G401 (cell line): Measurements from ENCODE around the gene TWF1. TPM values are rescaled to one million over a fixed set of nuclear protein-coding genes. Genes with fewer than 3 reads are reported as not detected.
"Not testable (repeated sequence)": the region's sequence is repeated elsewhere in the genome, so short reads cannot be mapped to it uniquely, and the experiment has no call there.

ENCODE experiments used
- DNase-seq: peaks from one replicate; pipeline ENCODE4 v3.0.0-alpha.2; 2015; ENCODE audit warnings: low spot score
- in situ Hi-C: cut with HindIII; loops from 2 replicates; pipeline ENCODE4 v1.10.0; 2016; ENCODE audit warnings: low sequenced_read_pairs, mixed read lengths
- total RNA-seq: library from RNA; depleted of rRNA; stranded (reverse); fragments of >200 nt; shearing (Covaris generic); gene quantifications from 2 replicates; pipeline ENCODE4 v1.2.3, GENCODE V29; 2014; rRNA removed

TWF1 gene
- total RNA-seq, result 116 and 173 TPM in 2 replicates

DNA sequence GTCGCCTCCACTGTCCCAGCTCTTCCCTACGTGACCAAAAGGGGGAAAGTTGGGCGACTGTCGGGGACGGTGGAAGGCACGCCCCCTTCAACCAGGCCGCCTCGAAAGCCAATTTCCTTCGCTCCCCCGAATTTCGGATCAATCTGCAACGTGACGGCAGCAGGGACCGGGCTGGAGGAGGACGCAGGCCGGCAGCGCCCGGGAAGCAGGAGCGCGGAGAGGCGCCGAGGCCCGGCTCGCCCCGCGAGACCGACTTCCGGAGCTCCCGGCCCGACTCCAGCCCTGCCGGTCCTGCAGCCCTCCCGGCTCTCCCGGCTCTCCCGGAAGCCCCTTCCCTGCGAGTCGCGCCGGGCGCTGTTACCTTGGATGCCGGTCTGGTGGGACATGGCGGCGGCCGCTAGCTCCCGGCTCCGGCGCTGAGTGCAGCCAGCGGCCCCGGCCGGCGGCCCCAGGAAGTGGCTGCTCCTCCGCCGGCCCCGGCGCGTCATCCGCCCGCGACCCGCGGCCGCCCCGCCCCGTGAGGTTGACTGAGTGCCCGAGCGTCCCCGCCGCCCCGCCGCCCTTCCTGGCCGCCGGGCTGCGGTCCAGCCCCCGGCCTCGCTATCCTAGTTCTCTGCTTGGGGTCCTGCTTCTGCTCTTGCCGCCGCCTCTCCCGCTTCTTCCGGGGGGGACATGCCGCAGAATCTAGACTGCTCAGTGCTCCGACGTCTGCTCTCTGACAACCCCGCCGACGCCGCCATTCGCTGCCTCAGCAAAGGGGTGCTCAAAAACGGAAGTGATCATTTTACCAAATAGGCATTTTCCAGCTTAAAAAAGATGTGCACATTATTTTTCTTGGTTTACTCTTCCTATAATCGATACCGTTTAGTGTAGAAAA is at the start of gene TWF1:
TWF1 (minus strand) TSS at position 458 of the 877 bp plus-strand sequence; CDS start at position 386, 72 bp downstream.
- in situ Hi-C loops, result no loop called here
- DNase-seq, result peak; percentile 79

DNA sequence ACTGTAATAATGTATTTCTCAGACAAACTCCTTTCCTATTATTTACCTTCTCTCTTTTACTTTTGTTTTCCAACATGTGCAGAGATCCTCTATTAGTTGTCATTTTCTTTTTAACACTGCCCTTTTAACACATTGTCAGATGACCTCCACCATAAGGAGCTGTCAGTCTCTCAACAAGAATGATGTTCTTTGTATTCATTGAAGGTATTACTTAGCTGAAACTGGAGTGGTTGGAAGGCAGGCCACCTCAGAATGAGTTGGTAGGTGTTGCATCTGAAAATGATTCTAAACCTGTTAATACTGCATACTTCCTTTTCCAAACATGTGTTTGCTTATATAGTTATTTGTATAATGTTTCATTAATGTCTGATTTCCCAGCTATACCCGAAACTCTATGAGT is 46.6 kb upstream of the TWF1 start:
- DNase-seq, result no peak

DNA sequence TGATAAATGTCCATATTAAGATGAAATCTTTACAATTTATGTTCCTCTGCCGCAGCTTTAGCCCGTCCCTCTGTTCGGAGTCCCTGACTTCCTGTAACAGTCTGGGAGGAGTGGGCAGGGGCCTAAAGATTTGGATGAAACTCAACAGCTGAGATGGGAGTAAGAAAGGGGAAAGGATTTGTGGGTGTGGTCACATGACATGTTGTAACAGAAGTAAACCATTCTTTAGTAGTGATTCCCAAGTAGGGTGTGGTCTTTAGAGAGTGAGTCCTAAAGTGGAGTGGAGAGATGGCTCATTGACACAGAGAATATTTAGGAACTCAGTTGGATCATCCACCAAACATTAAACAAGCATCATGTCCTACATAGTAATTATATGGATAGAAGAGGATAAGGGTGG is 42.7 kb upstream of the TWF1 start:
- DNase-seq, result no peak
- in situ Hi-C loops, result no loop called here

More for the DNA sequence above, 46.6 kb upstream of the TWF1 start:
- in situ Hi-C loops, result no loop called here

DNA sequence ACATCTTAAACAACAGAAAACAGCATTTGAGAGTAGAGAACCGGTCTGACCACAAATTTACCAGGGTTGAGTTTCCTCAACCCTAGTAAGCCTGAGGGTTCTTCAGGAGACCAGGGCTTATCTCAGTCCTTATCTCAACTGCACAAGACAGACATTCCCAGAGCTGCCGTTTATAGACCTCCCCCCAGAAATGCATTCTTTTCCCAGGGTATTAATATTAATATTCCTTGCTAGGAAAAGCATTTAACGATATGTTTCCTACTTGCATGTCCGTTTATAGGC is 42.0 kb upstream of the TWF1 start:
- in situ Hi-C loops, result no loop called here
- no peak for DNase-seq

DNA sequence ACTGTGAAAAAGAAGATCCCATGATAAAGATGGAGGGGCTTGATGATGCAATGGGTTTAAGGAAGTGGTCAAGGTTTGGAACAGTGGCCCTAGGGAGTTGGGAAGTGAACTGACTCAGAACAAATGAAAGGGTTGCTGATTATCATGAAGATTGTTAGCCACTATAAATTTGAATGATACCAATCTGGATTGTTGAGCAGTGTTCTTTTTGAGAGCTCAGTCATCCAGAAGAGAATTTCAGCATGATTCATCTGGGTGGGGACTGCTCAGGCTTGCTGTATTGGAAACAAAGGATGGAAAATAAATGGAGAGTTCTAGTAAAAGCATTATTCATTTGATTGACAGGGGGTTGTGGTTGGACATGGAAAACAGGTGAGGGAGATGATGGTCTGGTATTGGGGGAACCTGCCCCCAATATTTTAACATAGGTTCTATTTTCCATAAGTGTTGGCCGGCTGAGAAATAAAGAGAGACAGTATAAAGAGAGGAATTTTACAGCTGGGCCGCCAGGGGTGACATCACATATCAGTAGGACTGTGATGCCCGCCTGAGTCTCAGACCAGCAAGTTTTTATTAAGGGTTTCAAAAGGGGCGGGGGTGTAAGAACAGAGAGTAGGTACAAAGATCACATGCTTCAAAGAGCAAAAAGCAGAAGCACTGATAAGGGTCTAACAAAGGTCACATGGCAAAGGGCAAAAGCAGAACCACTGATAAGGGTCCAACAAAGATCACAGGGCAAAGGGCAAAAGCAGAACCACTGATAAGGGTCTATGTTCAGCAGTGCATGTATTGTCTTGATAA is 41.5 kb upstream of the TWF1 start:
- in situ Hi-C loops, DNase-seq: not testable (repeated sequence)

DNA sequence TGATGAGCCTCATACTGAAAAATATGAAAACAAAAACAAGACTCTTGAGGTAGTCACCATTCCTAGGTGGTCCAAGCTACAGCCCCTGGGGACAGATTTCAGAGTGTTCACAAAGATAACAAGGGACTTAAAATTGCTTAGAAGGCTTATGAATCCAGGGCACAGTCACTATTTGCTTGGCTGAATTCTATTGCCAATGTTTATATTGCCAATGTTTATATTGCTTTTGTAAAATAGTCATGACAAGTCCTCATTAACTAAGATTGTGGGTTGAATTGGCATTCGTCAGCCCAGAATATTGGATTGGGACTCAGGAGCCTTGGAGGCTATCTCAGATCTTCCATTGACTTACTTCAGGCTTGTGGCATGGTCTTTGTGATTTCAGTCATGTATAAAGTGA is 36.1 kb upstream of the TWF1 start:
- no peak for DNase-seq
- in situ Hi-C loops, result no loop called here

DNA sequence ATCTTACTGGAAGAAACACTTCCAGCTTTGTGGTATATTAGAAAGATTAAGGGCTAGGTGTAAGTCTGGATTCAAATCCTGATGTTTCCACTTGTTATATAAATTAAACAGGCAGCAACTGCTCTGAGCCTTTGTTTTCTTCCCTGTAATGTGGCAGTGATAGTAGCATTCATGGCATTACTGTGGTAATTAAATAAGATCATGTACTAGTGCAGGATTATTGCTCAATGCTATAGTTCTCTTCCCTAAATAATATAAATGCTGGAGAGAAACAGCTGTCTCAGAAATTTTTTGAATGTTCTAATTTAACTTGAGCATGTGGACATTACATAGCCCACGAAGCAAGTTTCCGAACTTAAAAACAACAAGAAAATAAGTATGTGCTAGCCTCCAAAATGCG is 35.1 kb upstream of the TWF1 start:
- in situ Hi-C loops, result no loop called here

DNA sequence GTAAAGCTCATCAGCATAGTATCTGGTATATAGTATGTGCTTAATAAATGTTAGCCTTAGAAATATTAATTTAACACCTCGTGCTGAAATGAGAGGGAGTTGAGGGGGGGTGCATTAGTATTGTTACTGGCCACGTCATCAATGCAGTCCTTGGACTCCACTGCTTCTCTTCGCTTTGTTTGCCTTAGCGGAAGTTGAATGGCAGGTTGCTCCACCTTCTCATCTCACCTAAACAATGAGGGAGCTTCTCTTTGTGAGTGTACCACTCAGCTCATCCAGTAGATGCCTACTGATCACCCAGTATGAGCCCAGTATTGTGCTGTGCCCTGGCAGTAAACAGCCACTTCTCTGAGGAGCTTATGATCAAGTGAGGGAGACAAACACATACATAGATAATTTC is 34.2 kb upstream of the TWF1 start:
- in situ Hi-C loops, result no loop called here
- DNase-seq, result no peak

More for the DNA sequence above, 35.1 kb upstream of the TWF1 start:
- DNase-seq, result no peak

DNA sequence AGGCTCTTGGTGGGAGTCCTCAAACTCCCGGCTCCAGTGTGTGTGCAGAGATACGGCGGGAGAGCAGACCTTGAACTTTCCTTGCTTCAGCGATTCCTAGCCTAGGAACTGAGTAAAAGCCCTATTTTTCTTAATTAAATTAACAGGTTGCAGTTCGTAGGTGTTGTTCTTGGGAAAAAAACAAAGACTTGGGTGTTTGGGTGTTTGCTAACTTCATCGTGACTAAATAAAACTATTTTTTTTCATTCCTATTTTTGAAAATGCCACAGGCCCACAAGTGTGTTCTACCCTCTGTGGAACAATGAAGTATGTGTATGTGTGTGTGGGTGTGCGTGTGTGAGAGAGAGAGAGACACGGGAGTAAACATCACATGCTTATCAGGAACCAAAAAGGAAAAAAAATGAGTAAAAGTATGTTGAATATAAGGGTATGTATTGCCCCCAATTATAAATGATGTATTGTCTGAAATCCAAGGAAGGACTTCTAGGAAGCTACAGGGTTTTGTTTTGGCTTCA is 30.4 kb upstream of the TWF1 start:
- in situ Hi-C loops, result no loop called here
- DNase-seq, result no peak

DNA sequence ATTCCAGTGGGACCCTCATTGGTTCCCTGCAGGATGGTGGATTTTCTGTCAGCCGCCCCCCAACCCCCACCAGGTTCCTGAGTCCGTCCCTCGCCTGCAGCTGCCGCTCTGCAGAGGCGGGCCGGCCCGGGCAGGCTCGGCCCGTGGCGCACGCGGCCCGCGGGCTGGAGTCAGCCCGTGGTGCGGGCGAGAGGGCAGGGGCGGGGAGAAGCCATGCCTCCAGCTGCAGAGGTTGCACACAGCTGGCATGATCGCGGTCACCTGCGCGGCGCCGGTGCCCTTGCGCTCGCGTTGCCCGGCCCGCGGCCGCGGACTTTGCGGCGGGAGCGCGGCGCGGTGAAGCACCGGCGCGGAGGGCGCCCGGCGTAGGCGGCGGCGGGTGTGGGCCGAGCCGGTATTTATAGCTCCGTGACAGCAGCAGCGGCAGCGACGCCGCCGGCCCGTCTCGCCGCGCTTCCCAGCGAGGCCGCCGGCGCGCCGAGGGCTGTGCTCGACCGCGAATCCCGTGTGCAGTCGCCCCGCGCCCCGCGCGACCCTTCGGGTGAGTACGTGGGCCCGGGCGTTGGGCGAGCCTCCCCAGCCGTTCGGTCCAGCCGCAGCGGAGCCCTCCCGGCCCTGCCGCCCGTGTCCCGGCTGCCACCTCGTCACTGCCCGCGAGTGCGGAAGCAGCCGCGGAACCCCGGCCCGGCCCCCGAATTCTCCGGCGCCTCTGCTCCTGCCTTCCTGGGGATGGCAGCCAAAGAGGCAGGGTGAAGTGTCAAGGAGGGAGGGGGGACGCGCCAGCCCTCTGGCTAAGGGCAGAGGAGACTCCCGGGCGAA is 29.7 kb upstream of the TWF1 start, which contains the start of gene TMEM117:
TMEM117 (plus strand) TSS at position 426 of the 819 bp plus-strand sequence.
- in situ Hi-C loops, result no loop called here
- peak; percentile 58 for DNase-seq

DNA sequence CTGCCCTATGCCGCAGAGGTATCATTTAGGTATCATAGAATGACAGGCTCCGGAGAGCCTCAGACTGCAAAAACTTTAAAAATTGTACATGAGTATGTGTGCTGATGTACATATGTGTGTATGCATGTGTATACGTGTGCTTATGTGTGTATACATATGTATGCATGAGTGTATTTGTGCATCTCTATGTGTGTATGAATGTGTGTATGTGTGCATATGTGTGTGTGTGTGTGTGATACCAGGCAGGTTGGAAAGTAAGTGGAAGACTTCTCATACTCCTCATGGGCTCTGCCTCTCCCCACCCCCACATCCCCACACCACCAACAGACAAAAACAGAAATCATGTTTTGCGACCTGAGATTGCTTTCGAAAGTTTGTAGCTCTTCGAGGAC is 29.1 kb upstream of the TWF1 start:
- in situ Hi-C loops, result no loop called here

DNA sequence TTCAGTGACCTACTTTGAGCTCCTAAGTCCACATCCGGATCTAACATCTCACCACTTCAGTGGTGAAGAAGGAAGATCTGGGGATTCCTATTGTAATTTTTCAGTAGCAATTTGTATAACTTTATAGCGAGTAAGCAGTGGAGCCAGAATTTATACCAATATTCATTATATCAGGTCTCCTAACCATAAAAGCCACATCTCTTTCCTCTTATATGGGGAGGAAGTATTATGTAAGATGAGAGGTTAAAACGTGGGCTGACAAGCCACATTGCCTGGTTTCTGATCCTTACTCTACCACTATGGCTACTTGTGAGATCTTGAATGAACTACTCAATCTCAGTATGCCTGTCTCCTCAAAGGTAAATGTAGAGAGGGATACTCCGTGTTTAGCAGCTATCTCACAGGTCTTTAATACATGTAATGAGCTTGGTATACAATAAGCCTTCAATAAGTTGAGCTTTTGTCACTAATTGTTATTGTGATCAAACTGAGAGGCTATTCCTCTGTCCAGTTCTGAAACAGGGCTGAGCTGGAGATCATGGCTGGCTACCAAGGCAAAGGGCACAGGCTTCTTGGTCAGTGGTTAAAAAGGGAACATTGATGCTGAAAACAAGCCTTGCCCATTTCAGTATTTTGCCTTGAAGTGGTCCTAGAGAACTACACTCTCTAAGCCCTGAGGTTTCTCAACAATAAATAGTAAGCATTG is 26.5 kb upstream of the TWF1 start:
- no peak for DNase-seq
- in situ Hi-C loops, result no loop called here

More for the DNA sequence above, 29.1 kb upstream of the TWF1 start:
- peak; percentile 25 for DNase-seq

DNA sequence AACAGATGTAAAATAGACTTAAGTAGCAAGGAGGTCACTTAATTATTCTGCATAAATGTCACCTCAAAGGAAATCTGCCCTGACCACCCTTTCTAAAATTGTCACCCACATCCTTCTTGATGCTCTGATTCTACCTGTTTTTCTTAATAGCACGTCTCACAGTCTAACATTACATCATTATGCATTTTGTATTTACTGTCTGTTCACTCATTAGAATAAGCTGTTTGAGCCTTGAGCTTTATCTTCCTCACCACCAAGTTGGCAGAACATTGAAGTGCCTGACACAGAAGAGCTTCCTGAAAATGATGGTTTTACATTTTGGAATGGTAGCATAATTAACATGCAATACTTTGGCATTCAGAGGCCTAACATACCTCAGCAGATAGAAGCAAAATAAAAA is 21.0 kb upstream of the TWF1 start:
- in situ Hi-C loops, result no loop called here
- DNase-seq, result no peak

DNA sequence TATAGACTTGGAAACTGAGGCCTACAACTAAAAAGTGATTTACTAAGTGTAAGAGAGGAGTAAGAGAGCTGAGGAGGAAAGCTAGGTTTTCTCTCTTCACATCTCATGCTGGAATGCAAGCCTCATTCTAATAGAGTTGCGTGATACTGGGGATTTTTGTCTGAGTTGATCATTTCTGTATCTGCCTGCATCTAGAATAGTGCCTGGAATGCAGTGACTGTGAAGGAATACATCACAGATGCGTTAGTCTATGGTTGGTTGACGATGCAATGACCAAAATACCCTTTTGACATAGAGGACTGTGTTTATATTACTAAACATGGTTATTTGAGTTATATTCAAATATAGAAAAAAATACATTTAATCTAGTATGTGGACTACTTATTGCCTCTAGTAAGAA is 20.6 kb upstream of the TWF1 start:
- DNase-seq, result no peak
- in situ Hi-C loops, result no loop called here

DNA sequence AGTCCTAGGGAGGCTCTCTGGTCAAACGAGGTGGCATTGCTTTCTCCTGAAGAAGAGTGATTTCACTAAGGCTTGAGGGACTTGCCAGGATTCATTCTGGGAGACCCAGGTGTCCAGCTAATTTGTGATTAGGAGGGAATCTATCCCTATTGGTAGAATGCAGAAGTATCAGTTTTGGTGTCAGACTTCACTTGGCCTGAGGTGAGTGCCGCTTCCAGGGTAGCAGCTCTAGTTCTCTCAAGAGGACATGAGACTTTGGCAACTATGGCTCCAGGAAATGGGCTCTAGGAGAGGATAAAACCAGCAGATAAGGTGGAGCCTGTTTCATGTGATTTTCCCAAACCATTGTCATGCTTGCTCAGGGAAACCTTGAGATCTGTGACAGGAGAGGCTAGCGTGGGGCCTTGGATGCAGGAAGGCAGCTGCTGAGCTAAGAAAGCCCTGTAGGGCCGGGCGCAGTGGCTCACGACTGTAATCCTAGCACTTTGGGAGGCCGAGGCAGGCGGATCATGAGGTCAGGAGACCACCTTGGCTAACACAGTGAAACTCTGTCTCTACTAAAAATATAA is 18.2 kb upstream of the TWF1 start:
- no peak for DNase-seq
- in situ Hi-C loops, result no loop called here

DNA sequence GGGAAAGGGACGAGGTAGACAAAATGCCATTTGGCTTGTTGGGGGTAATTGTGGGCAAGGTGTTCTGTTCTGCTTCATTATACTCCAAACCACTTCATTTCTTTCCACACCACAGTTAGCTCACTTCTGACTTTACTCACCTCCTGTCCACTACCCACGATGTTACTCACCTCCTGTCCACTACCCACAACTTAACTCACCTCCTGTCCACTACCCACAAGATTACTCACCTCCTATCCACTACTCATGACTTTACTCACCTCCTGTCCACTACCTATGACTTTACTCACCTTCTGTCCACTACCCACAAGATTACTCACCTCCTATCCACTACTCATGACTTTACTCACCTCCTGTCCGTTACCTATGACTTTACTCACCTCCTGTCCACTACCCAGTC is 10.1 kb upstream of the TWF1 start:
- DNase-seq, result no peak
- in situ Hi-C loops, result no loop called here

DNA sequence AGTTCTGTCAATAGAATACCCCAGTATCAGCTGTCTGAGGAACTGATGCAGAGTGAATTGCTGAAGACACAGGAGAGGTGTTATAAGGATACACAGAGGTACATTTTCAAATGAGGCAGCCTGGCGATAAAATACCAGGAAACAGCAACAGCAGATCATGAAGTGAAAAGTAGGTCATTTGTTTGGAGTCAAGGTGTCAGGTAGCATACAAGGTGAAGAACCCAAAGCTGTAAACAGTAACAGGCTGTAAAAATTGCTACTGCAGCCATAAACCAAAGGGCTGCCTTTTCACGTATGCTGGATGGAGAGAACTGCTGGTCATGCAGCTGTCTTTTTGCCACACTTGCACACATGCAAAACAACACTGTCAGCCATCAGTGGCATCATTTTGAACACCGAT is 9.3 kb upstream of the TWF1 start:
- in situ Hi-C loops, result no loop called here
- no peak for DNase-seq

DNA sequence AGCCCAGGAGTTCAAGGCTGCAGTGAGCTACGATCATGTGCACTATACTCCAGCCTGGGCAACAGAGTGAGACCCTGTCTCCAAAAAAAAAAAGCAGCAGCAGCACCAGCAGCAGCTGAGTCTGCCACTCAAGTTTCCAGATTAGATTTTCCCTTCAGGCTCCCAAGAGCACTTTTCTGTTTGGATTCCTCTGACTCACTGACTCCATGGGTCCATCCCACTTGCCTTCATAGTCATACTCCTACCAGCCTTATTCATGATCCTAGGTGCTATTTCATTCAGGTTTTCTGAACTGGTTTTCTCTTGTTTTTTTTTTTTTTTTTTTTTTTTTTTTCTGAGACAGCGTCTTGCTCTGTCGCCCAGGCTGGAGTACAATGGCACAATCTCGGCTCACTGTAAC is 6.8 kb upstream of the TWF1 start:
- in situ Hi-C loops, result no loop called here
- no peak for DNase-seq

DNA sequence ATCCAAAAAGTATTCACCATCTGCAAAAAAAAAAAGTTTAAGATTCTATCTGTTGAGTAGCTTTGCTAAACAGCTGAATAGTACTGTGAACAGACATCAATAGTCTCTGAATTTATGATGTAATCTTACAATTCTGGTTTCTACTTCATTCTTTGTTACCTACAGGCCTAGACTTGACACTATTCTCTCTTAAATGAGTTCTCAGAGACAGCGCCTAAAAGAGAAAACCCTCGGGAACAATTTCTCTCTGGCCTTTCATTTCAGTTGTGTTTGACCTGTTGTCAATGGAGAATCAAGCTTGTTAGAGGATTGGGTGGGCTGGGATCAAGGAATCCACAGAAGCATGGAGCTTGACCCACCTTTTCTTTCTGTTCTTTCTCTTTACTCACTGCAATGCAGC is 5.9 kb upstream of the TWF1 start:
- in situ Hi-C loops, result no loop called here
- no peak for DNase-seq
